ENCODE results near the gene CACFD1.
A peak's percentile ranks its signal among the peaks of the same experiment; 100 is the strongest.

The CACFD1 gene

DNA sequence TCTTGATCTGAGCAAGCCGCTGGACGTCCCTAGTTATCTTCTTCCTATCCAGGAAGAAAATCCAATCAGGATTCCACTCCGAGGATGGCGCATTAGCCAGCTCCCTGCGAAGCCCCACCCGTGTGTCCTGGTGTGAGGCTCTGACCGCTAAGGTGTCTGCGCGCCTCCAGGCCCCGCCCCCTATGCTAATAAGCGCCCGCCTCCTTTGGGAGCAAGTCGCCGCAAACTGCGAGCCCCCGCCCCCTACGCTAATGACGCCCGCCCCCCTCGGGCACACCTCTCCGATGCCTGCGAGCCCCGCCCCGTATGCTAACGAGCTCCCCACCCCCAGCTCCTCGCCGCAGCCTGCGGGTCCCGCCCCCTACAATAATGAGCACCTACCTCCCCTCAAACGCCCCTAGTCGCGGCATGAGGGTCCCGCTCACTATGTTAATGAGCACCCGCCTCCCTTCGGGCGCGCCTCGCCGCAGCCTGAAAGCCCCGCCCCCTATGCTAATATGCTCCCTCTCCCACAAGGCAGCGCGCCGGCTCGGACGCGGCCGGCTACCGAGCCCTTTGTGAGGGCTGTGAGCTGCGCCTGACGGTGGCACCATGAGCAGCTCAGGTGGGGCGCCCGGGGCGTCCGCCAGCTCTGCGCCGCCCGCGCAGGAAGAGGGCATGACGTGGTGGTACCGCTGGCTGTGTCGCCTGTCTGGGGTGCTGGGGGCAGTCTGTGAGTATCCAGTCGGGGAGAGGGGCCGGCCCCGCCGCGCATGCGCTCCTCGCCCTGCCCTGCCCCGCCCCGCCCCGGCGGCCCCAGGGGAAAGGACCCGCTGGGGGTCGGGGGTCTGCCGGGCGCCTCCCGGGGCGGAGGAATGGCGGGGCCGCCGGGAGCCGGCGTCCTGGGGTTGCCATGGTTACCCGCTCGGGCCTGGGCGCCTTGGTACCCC, at the start of gene CACFD1:
Gene CACFD1 (plus strand): TSS at position 503 of the 929 bp plus-strand sequence. CDS start 89 bp downstream, at position 592.
- peak; percentile 85 to 99 (median 96) for DNase-seq

DNA sequence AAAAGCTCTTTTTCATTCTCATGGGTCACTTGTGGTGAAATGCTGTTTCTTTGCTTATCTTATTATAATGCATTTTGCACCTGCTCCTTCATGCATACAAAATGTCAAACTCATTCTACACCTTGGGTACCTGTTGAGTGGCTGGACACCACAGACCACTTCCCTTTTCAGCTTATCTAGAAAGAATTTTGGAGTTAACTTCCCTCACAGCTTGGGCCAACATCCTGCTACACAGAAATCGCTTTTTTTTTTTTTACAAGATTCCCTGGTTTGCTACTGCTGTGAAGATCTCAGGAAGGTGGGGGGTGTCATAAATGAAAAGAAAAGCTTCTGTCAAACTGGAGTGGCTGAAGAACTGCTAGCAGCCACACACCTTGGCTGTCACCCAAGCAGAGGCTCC, 44.6 kb upstream of the CACFD1 start:
- no peak for DNase-seq

DNA sequence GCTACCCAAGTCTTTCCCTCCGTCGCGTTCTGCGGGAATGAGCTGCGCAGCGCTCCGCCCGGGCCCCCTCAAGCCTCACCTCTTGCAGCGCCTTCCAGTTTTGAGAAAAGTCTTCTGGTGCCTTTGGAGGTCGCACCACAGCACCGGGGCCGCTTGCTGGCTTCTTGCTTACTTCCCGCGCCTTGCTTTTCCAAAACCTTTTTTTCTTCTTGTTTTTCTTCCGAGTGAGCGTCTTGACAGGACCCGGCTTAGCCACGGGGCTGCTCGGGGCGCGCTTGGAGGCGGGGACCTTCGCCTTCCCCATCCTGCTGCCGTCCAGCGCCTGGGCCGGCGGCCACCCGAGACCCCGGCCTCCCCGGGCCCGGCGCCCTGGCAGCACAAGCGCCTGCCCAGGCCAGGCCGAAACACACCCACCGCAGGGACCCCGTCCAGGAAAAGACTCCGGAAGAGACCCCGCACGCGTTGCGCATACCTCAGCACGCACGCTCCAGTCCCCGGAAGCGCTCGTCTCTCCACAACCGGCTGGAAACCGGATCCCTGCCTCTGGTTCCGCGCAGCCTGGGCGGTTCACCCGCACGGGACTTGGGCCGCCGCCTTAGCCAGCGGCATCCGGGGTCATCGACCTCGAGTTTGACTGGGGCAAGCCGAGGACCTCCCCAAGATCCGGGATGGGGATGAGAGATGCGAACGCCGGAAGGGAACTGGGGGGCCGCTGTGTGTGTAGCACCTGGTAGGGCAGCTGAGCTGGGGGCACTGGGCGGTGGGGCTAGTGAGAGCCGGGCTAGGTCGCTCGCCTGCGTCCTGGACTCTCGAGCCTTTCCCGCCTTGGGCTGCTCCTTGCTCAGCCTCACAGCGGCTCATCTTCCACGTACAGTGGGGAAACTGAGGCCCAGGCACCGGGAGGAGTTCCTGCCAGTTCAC, 42.0 kb upstream of the CACFD1 start, which contains the start of gene REXO4:
Gene REXO4 (minus strand): TSS at position 470 of the 921 bp plus-strand sequence. CDS start 166 bp downstream, at position 304.
- DNase-seq, result peak in 55 of 56 donors; percentile 31 to 94 (median 79)

GRCh38 chr9:133419005-133419404, 40.8 kb upstream of the CACFD1 start:
- DNase-seq, result no peak

DNA sequence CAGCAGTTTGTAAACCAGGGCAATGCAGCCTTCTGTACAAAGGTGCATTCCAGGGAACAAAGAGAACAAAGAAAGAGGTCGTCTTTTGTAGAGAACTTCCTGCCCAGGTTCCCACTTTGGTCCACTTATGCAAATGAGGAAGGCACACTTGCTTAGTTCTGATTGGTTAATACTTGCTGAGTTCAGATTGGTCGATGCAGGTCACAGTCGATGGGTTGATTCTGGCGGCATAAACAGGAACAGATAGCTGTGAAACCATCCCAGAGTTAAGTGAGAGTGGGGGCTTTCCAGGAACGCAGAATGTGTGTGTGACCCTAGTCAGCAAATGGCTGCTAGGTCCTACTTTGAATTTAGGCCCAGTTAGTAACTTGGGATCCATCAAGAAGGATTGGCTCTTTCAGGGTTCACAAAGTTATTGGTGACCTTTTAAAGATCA, 39.4 kb upstream of the CACFD1 start:
- DNase-seq, result no peak

DNA sequence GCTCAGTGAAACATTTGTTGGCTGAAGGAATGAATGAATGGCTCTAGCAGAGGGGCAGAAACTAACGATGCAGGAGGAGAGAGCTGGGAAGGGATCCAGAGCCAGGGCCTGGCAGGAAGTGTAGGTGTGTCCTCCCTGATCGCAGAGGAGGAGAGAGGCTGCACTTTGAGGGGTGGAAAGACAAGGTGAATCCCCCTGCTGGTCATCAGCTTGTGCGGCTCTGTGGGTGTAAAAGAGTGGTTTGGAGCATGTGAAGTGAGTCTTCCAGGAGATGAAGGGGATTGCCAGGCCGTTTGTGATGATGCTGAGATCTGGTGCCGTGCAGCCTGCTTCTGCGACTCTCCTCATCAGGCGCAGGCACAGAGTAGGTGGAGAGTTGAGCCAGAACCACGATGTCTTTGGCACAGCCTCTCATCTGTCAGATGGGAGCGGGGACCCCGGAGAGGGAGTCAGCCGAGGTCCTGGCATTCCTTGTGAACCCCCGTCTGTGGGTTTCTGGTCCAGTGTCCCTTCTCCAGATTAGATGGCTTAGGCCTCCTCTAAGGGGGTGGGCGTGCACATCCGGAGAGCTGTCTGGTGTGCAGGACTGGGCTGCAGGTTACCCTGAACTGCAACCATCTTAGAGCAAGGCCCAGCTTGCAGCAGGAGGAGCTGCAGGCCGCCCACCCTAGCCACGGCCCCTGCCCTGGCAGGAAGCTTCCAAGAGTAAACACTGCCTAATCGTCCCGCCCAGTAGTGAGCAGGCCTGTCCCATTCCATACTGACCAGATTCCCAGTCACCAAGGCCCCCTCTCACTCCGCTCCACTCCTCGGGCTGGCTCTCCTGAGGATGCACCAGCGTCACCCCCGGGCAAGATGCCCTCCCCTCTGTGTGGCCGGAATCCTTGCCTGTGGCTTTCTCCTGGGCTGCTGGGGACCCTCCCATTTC, 37.9 kb upstream of the CACFD1 start, which contains the start of gene ADAMTS13:
Gene ADAMTS13 (plus strand): TSS at position 753 of the 928 bp plus-strand sequence. CDS start 77 bp downstream, at position 830.
- no peak for DNase-seq

GRCh38 chr9:133423216-133423615, 36.6 kb upstream of the CACFD1 start:
- no peak for DNase-seq

- DNase-seq, result no peak
These were observed 35.6 kb upstream of the CACFD1 start for GRCh38 chr9:133424187-133424586.

DNA sequence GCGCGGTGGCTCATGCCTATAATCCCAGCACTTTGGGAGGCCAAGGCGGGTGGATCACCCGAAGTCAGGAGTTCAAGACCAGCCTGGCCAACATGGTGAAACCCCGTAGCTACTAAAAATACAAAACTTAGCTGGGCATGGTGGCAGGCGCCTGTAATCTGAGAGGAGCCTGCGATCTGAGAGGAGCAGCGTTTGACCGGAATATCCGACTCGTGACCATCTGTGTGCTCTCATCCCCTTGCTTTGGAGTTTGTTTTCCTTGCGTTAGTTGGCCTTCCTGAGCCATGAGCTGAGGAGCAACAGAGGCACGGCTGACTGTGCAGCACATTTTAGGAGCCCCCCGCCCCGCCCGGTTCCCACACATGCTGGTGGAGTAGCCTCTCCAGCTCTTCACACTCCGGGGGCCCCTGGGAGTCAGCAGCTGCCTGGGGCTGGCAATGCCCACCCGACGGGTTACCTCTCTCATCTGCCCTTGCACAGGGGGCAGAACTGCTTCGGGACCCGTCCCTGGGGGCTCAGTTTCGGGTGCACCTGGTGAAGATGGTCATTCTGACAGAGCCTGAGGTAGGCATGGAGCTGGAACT, 34.6 kb upstream of the CACFD1 start:
- no peak for DNase-seq

DNA sequence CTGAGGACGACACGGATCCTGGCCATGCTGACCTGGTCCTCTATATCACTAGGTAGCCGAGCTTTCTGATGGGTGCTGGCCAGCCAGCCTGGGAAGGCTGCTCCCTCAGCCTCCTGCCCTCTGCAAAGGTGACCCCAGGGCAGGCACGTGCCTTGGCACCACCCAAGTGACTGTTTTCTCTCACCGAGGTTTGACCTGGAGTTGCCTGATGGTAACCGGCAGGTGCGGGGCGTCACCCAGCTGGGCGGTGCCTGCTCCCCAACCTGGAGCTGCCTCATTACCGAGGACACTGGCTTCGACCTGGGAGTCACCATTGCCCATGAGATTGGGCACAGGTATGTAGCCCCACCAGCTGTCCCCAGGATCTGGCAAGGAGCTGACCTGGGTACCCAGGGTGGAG, 33.8 kb upstream of the CACFD1 start:
- DNase-seq, result no peak

GRCh38 chr9:133427658-133428348, 32.0 kb upstream of the CACFD1 start:
- DNase-seq, result no peak

DNA sequence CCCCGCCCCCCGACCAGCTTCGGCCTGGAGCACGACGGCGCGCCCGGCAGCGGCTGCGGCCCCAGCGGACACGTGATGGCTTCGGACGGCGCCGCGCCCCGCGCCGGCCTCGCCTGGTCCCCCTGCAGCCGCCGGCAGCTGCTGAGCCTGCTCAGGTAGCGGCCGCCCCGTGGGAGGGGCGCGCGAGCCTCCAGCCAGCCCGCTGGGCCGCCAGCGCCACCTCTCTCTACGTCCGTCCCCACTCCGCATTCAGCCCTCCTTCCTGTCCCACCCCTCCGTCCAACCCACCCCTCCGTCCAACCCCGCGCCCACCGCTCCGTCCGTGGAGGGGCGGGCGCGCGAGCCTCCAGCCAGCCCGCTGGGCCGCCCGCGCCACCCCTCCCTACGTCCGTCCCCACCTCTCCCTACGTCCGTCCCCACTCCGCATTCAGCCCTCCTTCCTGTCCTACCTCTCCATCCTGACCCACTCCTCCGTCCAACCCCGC, 31.1 kb upstream of the CACFD1 start:
- DNase-seq, result no peak

DNA sequence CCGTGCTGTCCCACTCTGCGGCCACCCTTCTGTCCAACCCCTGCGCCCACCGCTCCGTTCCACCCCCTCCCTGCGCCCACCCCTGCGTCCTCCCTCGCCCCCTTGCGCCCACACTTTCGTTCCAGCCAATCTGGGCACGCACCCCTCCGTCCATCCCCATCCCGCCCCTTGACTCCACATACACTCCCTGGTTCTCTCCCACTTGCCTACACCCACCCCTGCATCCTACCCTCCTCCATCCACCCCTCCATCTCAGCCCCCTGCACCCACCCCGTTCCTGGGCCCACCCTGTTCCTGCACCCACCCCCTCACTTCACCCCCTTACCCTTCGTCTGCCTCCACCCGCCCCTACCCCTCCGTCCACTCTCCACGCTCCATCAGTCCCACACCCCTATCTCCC, 30.6 kb upstream of the CACFD1 start:
- DNase-seq, result no peak

DNA sequence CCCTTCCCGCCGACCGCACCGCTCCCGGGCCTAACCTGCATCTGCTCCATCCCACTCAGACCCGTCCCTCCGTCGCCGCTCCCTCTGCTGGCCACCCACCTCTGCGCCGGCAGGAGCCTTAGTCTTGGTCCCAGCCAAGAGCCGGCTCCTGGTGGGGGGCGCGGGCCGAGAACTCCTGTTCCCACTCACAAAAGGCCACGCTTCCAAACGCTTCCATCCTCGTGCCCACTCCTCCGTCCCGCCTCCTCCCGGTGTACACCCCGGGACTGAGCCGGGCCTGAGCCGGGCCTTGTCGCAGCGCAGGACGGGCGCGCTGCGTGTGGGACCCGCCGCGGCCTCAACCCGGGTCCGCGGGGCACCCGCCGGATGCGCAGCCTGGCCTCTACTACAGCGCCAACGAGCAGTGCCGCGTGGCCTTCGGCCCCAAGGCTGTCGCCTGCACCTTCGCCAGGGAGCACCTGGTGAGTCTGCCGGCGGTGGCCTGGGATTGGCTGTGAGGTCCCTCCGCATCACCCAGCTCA, 30.1 kb upstream of the CACFD1 start:
- DNase-seq, result no peak

GRCh38 chr9:133430244-133430643, 29.5 kb upstream of the CACFD1 start:
- no peak for DNase-seq

DNA sequence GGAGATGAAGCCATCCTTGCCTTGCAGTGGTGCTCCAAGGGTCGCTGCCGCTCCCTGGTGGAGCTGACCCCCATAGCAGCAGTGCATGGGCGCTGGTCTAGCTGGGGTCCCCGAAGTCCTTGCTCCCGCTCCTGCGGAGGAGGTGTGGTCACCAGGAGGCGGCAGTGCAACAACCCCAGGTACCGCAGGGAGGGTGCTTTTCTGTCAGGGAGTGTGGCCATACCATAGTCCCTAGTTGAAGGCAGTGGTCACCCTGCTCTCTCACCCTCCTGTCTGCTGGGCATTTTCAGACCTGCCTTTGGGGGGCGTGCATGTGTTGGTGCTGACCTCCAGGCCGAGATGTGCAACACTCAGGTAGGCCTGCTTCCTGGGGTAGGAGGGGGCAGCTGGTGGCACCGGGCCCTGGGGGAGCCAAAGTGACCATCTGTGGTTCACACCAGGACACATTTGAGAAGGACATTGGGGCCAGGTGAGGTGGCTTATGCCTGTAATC, 26.4 kb upstream of the CACFD1 start:
- DNase-seq, result no peak

DNA sequence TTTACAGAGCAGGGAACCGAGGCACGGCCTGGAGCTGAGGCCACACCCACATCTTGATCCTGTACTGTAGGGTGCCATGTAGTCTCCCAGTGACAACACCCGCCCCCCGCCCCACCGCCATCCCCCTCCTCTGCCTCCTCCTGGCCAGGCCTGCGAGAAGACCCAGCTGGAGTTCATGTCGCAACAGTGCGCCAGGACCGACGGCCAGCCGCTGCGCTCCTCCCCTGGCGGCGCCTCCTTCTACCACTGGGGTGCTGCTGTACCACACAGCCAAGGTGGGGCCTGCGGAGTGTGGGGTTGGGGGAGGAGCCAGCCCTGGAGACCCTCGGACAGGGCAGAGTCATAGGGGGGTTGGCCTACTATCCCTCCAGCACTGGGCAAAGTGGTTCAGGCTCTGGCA, 23.1 kb upstream of the CACFD1 start:
- DNase-seq, result no peak

- DNase-seq, result no peak
These were observed 21.8 kb upstream of the CACFD1 start for GRCh38 chr9:133437753-133438531.

All from nucleus accumbens (tissue), 56 donors.